Ishikawa (cell line): ENCODE data around the gene MKNK1.

ENCODE experiments used
- CEBPB ChIP-seq: IDR thresholded peaks from 2 replicates; pipeline ENCODE4 v1.6.1; 2012
- CREB1 ChIP-seq: IDR thresholded peaks from 2 replicates; pipeline ENCODE4 v1.6.1; 2012; ENCODE audit warnings: low read depth
- EGR1 ChIP-seq: IDR thresholded peaks from 2 replicates; pipeline ENCODE4 v1.6.1; 2012
- EP300 ChIP-seq: IDR thresholded peaks from 2 replicates; pipeline ENCODE4 v1.6.1; 2012; ENCODE audit warnings: borderline replicate concordance
- MAX ChIP-seq: IDR thresholded peaks from 2 replicates; pipeline ENCODE4 v1.6.1; 2012
- NFIC ChIP-seq: IDR thresholded peaks from 2 replicates; pipeline ENCODE4 v1.6.1; 2012
- RAD21 ChIP-seq: IDR thresholded peaks from 2 replicates; pipeline ENCODE4 v1.6.1; 2012; ENCODE audit warnings: low read depth
- REST ChIP-seq: IDR thresholded peaks from 2 replicates; pipeline ENCODE4 v1.6.1; 2012; ENCODE audit warnings: low read depth, mild to moderate bottlenecking
- TAF1 ChIP-seq: IDR thresholded peaks from 2 replicates; pipeline ENCODE4 v1.6.1; 2012; ENCODE audit warnings: low read depth, mild to moderate bottlenecking
- TCF12 ChIP-seq: IDR thresholded peaks from 2 replicates; pipeline ENCODE4 v1.6.1; 2012; ENCODE audit warnings: low read depth
- TEAD4 ChIP-seq: IDR thresholded peaks from 2 replicates; pipeline ENCODE4 v1.6.1; 2012
- USF1 ChIP-seq: IDR thresholded peaks from 2 replicates; pipeline ENCODE4 v1.6.1; 2012
- YY1 ChIP-seq: IDR thresholded peaks from 2 replicates; pipeline ENCODE4 v1.6.1; 2012; ENCODE audit warnings: low read depth
- ZBTB7A ChIP-seq: IDR thresholded peaks from 2 replicates; pipeline ENCODE4 v1.6.1; 2012; ENCODE audit warnings: low read depth

GRCh38 chr1:46575778-46576177 lies 28.3 kb downstream of the MKNK1 start:
- no peak for TF ChIP-seq EGR1
- TF ChIP-seq REST, result no peak
- no peak for TF ChIP-seq EP300
- no peak for TF ChIP-seq MAX
- TF ChIP-seq TCF12, result no peak
- TF ChIP-seq NFIC, result no peak
- no peak for TF ChIP-seq YY1
- no peak for TF ChIP-seq CEBPB
- no peak for TF ChIP-seq USF1
- no peak for TF ChIP-seq CREB1
- no peak for TF ChIP-seq TAF1
- no peak for TF ChIP-seq RAD21
- no peak for TF ChIP-seq ZBTB7A
- no peak for TF ChIP-seq TEAD4
